BE2C (cell line): ENCODE measurements around the gene GATA1.

Source experiments
- DNase-seq: peaks from one replicate; pipeline ENCODE4 v3.0.0-alpha.2; 2020
- H3K27me3 ChIP-seq: fragments of 250-450 bp; sonication (Bioruptor Pico); 2 replicates; pipeline ENCODE4 v1.5.1; 2020; ENCODE audit warnings: mild to moderate bottlenecking
- H3K36me3 ChIP-seq: fragments of 250-450 bp; sonication (Bioruptor Pico); 2 replicates; pipeline ENCODE4 v1.5.1; 2020; ENCODE audit warnings: mild to moderate bottlenecking
- H3K4me1 ChIP-seq: fragments of 250-450 bp; sonication (Bioruptor Pico); 2 replicates; pipeline ENCODE4 v1.5.1; 2020
- H3K4me3 ChIP-seq: 2 replicates; pipeline ENCODE4 v1.5.1; 2011; ENCODE audit warnings: low read depth, low read length
- H3K9me3 ChIP-seq: fragments of 250-450 bp; sonication (Bioruptor Pico); 2 replicates; pipeline ENCODE4 v1.5.1; 2020
- TF ChIP-seq, protein P1 (sequence below): IDR thresholded peaks from 2 replicates; pipeline ENCODE4 v1.5.1; 2012; ENCODE audit warnings: mild to moderate bottlenecking, low read depth, low read length

The GATA1 gene

DNA sequence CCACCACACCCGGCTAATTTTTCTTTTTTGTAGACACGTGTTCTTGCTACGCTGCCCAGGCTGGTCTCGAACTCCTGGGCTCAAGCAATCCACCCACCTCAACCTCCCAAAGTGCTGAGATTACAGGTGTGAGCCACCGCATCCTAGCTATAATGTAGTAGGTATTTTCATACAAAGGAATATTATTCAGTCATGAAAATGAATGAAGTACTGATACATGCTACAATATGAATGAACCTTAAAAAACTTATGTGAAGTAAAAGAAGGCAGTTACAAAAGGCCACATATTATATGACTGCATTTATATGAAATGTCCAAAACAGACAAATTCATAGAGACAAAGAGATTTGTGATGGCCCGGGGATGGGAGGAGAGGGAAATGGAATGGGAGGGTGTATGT lies 4.7 kb upstream of the GATA1 start:
- H3K9me3 ChIP-seq, result no peaks in the 10 kb centered on the region
- no peaks in the 10 kb centered on the region for H3K4me1 ChIP-seq
- H3K36me3 ChIP-seq, result no peaks in the 10 kb centered on the region
- H3K27me3 ChIP-seq, result no peaks in the 10 kb centered on the region
- TF ChIP-seq, protein P1, sequence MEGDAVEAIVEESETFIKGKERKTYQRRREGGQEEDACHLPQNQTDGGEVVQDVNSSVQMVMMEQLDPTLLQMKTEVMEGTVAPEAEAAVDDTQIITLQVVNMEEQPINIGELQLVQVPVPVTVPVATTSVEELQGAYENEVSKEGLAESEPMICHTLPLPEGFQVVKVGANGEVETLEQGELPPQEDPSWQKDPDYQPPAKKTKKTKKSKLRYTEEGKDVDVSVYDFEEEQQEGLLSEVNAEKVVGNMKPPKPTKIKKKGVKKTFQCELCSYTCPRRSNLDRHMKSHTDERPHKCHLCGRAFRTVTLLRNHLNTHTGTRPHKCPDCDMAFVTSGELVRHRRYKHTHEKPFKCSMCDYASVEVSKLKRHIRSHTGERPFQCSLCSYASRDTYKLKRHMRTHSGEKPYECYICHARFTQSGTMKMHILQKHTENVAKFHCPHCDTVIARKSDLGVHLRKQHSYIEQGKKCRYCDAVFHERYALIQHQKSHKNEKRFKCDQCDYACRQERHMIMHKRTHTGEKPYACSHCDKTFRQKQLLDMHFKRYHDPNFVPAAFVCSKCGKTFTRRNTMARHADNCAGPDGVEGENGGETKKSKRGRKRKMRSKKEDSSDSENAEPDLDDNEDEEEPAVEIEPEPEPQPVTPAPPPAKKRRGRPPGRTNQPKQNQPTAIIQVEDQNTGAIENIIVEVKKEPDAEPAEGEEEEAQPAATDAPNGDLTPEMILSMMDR, result no peak
- DNase-seq, result no peak
- no peak overlapping the region for H3K4me3 ChIP-seq

DNA sequence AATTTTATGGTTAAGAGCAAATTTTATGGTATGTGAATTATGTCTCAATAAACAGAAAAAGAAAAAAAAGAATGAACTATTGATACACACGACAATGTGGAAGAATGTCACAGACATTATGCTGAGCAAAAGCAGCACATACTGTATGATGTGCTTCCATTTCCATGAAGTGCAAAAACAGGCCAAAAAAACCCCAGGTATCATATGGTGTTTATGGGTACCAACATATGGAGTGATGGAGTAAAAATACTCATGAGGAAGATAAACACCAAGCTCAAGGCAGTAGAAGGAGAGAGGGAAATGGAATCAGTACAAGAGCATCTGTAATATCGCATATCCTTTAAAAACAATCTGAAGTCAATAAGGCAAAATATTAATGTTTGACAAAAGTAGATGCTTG lies 4.2 kb upstream of the GATA1 start:
- TF ChIP-seq, protein P1, result no peak
- H3K36me3 ChIP-seq, result no peaks in the 10 kb centered on the region
- no peak overlapping the region for H3K4me3 ChIP-seq
- H3K4me1 ChIP-seq, result no peaks in the 10 kb centered on the region
- no peaks in the 10 kb centered on the region for H3K9me3 ChIP-seq
- no peaks in the 10 kb centered on the region for H3K27me3 ChIP-seq
- no peak for DNase-seq

DNA sequence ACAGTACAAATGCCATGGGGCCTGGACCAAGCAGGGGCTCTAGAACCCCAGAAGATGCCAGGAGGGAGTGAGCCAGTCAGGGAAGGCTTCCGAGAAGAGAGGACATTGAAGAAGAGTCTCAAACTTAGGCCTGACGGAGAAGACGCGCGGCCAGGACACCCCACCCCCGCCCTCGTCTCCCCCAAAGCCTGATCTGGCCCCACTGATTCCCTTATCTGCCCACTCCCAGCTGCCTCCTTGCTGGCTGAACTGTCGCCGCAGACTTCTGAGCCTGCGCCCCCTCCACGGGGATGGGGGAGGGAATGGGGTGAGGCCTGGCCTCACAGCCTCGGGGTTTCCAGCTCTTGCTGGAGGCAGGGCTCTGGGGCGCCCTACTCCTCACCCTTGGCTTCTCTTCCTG lies 3.6 kb upstream of the GATA1 start:
- Histone ChIP-seq H3K4me3 (no peak overlapping the region), H3K4me1 (no peaks in the 10 kb centered on the region), H3K9me3 (no peaks in the 10 kb centered on the region), H3K27me3 (no peaks in the 10 kb centered on the region), H3K36me3 (no peaks in the 10 kb centered on the region)
- DNase-seq, result no peak
- TF ChIP-seq, protein P1, result no peak

DNA sequence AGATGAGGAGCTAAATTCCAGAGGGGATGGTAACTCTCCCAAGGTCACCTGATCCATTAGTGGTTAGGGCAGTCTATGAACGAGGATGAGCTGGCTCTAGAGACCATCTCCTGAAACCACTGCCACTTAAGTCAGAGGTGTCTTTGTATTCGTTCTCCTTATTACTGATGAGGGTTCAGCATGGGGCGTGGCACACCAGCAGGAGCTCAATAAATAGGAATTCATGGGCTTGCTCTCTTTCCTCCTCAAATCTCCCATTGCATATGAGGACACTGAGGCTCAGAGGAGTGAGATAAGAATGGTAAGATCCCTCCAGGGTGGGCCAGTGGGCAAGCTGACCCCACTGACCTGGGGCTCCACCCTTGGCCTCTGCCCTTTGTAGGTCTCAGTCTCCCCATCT lies 1.7 kb upstream of the GATA1 start:
- no peaks in the 10 kb centered on the region for H3K4me1 ChIP-seq
- H3K4me3 ChIP-seq, result no peak overlapping the region
- H3K36me3 ChIP-seq, result no peaks in the 10 kb centered on the region
- no peaks in the 10 kb centered on the region for H3K9me3 ChIP-seq
- TF ChIP-seq, protein P1, result no peak
- no peak for DNase-seq
- no peaks in the 10 kb centered on the region for H3K27me3 ChIP-seq

DNA sequence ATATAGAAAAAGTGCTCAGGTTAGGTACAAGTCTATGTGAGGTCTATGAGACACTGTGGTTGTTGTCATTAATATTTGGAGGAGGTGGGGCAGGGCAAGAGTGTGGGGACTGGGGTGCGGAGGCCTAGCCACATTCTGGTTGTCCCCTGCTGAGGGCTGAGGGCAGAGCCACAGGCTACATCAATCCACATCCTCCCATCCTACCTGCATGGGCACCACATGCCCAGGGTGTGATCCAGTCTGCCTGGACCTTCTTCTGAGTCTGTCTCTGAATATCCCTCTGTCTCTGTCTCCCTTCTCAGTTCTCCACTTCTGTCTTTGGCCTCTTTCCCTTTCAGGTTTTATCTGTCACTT lies 1.2 kb upstream of the GATA1 start:
- DNase-seq, result no peak
- Histone ChIP-seq H3K4me3 (no peak overlapping the region), H3K27me3 (no peaks in the 10 kb centered on the region), H3K9me3 (no peaks in the 10 kb centered on the region), H3K4me1 (no peaks in the 10 kb centered on the region), H3K36me3 (no peaks in the 10 kb centered on the region)
- TF ChIP-seq, protein P1, result no peak

DNA sequence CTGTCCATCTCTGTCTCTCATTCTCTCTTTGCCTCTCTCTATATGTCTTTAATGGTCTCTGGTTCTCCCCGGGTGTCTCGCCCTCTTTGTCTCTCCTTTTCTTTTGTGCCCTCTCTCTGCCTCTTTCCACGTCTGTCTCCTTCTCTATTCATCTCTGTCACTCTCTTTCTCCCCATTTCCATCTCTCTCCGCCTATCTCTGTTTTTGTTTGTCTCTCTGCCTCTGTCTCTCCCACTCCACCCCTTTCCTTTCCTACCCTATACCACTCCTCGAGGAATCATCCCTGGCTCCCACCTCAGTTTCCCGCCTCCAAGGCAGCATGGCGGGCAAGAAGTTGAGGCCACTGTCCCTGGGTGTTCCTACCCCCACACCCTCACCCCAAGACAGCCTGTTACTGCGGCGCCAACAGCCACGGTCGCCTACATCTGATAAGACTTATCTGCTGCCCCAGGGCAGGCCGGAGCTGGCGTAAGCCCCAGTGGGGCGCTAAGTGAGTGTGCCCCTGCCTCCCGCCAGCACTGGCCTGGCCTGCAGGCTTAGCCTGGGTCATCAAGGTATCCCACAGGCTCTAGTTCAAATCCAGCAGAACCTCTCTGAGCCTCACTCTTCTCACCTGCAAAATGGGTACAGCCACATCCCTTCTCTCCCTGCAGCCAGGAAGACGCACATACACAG lies 713 bp upstream of the GATA1 start:
- Histone ChIP-seq H3K36me3 (no peaks in the 10 kb centered on the region), H3K4me1 (no peaks in the 10 kb centered on the region), H3K4me3 (no peak overlapping the region), H3K9me3 (no peaks in the 10 kb centered on the region), H3K27me3 (no peaks in the 10 kb centered on the region)
- no peak for DNase-seq
- TF ChIP-seq, protein P1, result no peak
